Fibroblast of peridontal ligament (primary cell): ENCODE results near the gene TSPAN5.
"Not testable (repeated sequence)": the region's sequence is repeated elsewhere in the genome, so short reads cannot be mapped to it uniquely, and the experiment has no call there.

ENCODE experiments used
- DNase-seq: peaks from one replicate; pipeline ENCODE4 v3.0.0-alpha.2; 2010; ENCODE audit errors: extremely low read depth

TSPAN5 gene

DNA sequence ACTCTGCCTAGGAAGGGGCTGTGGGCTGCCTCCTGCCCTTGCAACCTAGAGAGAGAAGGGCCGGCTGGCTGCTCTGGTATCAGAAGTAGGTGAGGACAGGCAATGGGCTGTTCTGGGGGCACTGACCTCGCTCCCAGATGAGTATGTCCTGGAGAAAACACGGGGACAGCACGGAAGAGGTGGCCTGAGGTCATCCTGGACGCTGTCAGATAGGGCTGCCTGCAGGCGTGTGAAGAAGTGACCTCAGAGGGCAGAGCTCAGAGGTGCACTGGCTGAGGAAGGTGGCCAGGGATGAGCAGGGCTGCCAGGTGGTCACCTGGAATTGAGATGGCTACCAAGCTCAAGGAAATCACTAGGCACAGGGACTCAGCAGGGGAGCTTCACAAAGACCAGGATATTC is 159.6 kb downstream of the TSPAN5 start:
- DNase-seq: no peak

GRCh38 chr4:98496152-98496845 is 162.1 kb downstream of the TSPAN5 start:
- no peak for DNase-seq

DNA sequence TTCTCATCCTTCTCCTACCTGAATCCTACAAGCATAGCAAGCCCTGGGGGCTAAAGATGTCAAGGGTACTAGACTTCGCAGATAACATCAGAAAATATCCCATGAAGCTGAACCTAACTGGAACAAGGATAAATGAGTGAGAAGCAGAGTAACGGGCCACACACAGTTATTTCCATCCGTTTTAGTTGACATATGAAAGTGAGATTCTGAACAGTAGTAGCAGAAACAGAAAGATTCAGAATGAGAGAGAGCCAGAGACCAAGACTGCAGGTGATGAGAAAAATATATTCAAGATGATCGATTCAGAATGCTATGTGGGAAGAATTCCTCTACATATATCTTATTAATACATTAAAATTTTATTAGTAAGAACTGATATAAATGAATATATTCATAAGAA is 165.1 kb downstream of the TSPAN5 start:
- DNase-seq: no peak

DNA sequence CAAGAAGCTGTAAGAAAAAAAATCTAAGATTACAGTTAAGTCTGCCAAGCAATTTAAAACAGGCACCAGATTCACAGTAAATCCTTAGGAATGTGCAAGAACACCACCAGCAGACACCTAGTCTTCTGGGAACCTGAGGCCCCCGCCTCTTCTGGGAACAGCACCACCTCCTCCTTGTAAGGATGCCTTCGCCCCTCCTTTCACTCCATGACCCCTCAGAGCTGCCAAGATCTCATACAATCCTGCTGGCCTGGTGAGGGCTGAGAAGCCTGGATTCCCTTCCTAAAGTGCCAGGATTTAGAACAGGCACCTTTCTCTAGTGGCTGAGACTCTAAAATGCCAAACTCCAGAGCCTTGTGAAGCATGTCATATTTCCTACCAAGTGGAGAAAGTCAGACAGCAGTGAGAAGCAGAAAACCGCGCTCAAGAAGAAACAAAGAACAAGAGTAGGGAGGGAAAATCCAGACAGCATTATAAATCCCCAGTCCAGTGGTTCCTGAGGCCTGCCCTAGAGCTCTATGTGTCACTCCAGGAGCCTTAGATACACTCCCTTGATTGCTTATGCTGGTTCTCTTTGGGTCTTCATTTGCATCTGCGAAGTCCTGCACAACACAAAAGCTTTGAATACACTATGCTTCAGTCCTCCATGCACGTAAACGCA is 166.4 kb downstream of the TSPAN5 start:
- DNase-seq: peak; percentile 46

GRCh38 chr4:98490251-98490650 is 168.2 kb downstream of the TSPAN5 start:
- no peak for DNase-seq

DNA sequence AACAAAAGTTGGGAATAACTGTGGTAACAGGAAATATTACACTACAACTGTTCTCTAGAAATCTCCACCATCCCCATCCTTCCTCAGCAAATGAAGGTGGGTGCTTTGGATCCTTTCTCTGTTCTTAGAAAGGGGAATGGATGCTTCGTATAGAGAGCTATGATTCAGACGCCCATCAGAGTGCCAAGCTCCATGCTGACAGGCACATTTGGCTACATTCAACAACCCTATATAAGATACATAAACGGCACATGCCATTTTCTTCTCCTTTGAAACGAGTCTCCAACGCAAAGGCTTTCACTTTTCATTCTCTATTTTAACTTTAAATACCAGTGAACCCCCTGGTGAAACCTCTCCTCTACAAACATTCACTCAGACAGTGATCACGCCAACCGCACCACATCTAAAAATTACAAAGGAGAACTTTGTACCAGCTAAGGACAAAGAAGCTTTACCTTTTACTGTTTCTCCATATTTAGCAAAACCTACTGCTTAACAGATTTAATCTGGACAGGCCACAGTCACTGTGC is 172.5 kb downstream of the TSPAN5 start:
- no peak for DNase-seq

DNA sequence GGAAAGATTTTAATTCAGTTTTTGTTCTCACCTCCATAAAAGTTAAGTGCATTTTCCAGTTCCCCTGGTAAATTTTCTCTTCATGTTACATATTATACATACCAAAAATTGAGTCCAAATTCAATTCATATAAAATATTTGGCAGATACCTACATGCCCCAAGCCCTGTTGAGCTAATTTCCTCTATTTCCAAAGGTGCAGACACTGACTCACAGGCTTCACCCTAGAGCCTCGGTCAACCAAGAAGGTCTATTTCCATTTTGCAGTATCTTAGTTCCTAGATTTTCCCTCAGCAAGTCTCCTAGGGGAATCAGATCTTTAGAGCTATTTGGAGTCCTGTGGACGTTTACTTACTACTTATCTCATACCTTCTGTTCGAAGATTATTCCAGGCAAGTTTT is 174.4 kb downstream of the TSPAN5 start:
- no peak for DNase-seq

GRCh38 chr4:98482847-98483806 is 175.3 kb downstream of the TSPAN5 start:
- no peak for DNase-seq

DNA sequence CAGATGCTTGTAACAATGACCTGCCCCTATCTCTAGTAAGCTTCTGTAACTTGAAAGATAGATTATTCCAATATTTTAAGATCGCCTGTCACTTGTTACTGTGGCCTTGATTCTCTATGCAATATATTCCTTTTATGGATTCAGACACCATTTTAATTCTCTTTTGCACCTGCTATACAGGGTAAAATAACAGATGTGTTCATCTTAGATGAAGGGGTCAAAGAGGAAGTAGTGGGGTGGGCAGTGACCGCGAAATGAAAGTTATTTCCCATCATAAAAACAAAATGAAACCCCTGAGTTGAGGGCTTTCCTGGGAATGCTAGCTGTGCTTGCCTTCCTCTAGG is 175.9 kb downstream of the TSPAN5 start:
- no peak for DNase-seq

- DNase-seq: no peak
These were observed 177.2 kb downstream of the TSPAN5 start for GRCh38 chr4:98481167-98481566.

DNA sequence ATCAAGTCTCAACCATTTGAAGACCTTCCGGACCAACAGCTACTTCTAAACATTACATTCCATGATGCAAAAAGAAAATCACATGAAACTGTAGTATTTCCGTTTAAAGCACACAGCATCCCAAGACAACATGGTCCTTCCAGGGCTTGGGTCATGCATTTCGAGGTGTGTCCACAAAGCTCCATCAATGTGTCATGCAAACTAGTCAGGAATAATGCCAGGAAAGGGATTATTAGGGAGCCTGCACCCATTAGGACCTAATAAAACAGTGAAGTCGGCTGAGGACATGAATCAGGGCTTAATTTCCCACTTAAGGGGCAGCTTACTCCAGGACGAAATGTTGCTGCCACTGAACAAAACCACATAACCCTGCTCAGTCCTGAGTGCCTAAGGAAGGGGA is 177.9 kb downstream of the TSPAN5 start:
- DNase-seq: no peak

GRCh38 chr4:98479590-98479989 is 178.8 kb downstream of the TSPAN5 start:
- DNase-seq: not testable (repeated sequence)

DNA sequence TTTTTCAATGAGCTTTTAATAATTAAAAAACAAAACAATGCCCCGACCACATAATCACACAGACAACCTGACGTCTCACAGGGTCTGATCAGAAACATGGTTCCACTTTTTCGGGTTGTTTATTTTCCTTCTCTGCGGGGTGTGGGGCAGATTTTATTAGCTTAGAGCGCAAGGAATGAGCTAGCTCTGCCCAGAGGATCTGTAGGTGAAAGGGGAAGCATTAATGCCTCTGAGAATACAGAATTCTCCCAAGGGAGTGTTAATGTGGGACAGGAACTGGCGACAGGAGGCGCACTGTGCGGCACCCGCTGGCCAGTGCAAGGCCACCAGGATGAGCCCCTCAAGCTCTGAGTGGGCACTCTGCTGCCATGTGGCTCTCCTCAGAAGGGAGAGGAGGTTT is 181.5 kb downstream of the TSPAN5 start:
- DNase-seq: no peak

- DNase-seq: peak; percentile 88
These were observed 184.0 kb downstream of the TSPAN5 start for GRCh38 chr4:98474408-98474844.

- peak; percentile 77 for DNase-seq
These were observed 185.4 kb downstream of the TSPAN5 start for GRCh38 chr4:98473046-98473445.

GRCh38 chr4:98470831-98471230 is 187.6 kb downstream of the TSPAN5 start:
- DNase-seq: peak; percentile 52

DNA sequence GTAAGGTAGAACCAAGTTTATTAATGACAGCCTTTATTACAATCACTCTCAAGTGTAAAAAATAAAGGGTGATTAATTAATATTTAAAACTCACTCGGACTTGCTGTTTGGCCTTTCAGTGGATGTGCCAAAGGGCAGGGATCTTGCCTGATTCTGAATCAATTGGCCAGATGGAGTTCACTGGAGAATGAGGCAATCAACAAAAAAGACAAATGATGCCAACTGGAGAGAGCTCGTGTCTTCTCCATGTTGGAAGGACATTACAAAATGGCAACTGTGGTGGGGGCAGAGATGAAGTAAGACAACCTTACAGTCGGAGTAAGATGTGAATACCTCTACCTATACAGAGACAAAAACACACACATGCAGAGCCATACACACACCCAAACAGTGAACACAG is 188.0 kb downstream of the TSPAN5 start:
- DNase-seq: no peak

- no peak for DNase-seq
These were observed 188.6 kb downstream of the TSPAN5 start for GRCh38 chr4:98469771-98470170.

- peak; percentile 51 for DNase-seq
These were observed 189.7 kb downstream of the TSPAN5 start for GRCh38 chr4:98468709-98469108.

GRCh38 chr4:98467627-98468072 is 190.8 kb downstream of the TSPAN5 start:
- DNase-seq: peak; percentile 95

GRCh38 chr4:98466868-98467599 is 191.4 kb downstream of the TSPAN5 start:
- no peak for DNase-seq
